GM18511 (cell line): ENCODE measurements around the gene ACER3.
"Not testable (repeated sequence)": the region's sequence is repeated elsewhere in the genome, so short reads cannot be mapped to it uniquely, and the experiment has no call there.

Experiments
- ATAC-seq: cut with Tn5 transposase; IDR thresholded peaks from one replicate; pipeline ENCODE4 v1.9.1; 2021; ENCODE audit warnings: mild to moderate bottlenecking, moderate library complexity; ENCODE audit not compliant: unreplicated experiment

Gene ACER3

GRCh38 chr11:76836613-76837291, 24.0 kb upstream of the ACER3 start:
- no peak for ATAC-seq

- ATAC-seq, result no peak
Measured at GRCh38 chr11:76837696-76838677, 22.7 kb upstream of the ACER3 start.

- ATAC-seq, result no peak
Measured at GRCh38 chr11:76838678-76839068, 22.0 kb upstream of the ACER3 start.

- ATAC-seq, result no peak
Measured at GRCh38 chr11:76839311-76839710, 21.4 kb upstream of the ACER3 start.

- ATAC-seq, result no peak
Measured at GRCh38 chr11:76841923-76842452, 18.7 kb upstream of the ACER3 start.

GRCh38 chr11:76843907-76844306, 16.8 kb upstream of the ACER3 start:
- ATAC-seq, result no peak

GRCh38 chr11:76844511-76844910, 16.2 kb upstream of the ACER3 start:
- ATAC-seq, result no peak

GRCh38 chr11:76845069-76845468, 15.6 kb upstream of the ACER3 start:
- no peak for ATAC-seq

GRCh38 chr11:76846441-76846840, 14.3 kb upstream of the ACER3 start:
- ATAC-seq, result no peak

GRCh38 chr11:76849376-76849775, 11.3 kb upstream of the ACER3 start:
- no peak for ATAC-seq

GRCh38 chr11:76850130-76850529, 10.6 kb upstream of the ACER3 start:
- ATAC-seq, result no peak

GRCh38 chr11:76850815-76851214, 9.9 kb upstream of the ACER3 start:
- no peak for ATAC-seq

- ATAC-seq, result no peak
Measured at GRCh38 chr11:76854709-76855108, 6.0 kb upstream of the ACER3 start.

- ATAC-seq, result not testable (repeated sequence)
Measured at GRCh38 chr11:76855670-76856069, 5.0 kb upstream of the ACER3 start.

- no peak for ATAC-seq
Measured at GRCh38 chr11:76856106-76856505, 4.6 kb upstream of the ACER3 start.

GRCh38 chr11:76856571-76856970, 4.1 kb upstream of the ACER3 start:
- no peak for ATAC-seq

- no peak for ATAC-seq
Measured at GRCh38 chr11:76857781-76858410, 2.8 kb upstream of the ACER3 start.

- no peak for ATAC-seq
Measured at GRCh38 chr11:76859708-76860227, 950 bp upstream of the ACER3 start.

- ATAC-seq, result no peak
Measured at GRCh38 chr11:76861490-76861953, 804 bp downstream of the ACER3 start.

- ATAC-seq, result not testable (repeated sequence)
Measured at GRCh38 chr11:76862794-76863193, 2.1 kb downstream of the ACER3 start.

- ATAC-seq, result no peak
Measured at GRCh38 chr11:76863196-76863777, 2.6 kb downstream of the ACER3 start.
